Measurements from ENCODE around the gene IFFO2.

DNA sequence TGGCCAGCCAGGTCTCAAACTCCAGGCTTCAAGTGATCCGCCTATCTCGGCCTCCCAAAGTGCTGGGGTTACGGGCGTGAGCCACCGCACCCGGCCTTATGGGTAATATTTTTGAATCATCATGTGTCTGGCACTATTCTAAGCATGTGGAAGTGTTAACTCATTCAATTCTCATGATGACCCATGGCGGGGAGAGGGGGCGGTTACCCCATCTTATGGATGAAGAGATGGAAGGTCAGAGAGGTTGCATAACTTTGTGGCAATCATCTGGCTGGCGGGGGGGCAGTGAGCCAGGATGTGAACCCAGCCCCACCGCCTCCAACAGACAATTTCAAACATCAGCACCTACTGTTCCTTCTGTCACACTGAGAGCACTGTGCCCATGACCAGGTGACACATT is 85.5 kb downstream of the IFFO2 start:
- TF ChIP-seq, protein P1, sequence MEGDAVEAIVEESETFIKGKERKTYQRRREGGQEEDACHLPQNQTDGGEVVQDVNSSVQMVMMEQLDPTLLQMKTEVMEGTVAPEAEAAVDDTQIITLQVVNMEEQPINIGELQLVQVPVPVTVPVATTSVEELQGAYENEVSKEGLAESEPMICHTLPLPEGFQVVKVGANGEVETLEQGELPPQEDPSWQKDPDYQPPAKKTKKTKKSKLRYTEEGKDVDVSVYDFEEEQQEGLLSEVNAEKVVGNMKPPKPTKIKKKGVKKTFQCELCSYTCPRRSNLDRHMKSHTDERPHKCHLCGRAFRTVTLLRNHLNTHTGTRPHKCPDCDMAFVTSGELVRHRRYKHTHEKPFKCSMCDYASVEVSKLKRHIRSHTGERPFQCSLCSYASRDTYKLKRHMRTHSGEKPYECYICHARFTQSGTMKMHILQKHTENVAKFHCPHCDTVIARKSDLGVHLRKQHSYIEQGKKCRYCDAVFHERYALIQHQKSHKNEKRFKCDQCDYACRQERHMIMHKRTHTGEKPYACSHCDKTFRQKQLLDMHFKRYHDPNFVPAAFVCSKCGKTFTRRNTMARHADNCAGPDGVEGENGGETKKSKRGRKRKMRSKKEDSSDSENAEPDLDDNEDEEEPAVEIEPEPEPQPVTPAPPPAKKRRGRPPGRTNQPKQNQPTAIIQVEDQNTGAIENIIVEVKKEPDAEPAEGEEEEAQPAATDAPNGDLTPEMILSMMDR (conservative IDR thresholded peaks at IDR 0.05 in 1 of 2, IDR thresholded peaks at IDR 0.05 in 1 of 2; ENCODE audit: low read depth in 1 of 2, low read length in 2 of 2): no peak
- no peak for TF ChIP-seq EZH2 (IDR thresholded peaks at IDR 0.05; ENCODE audit: low read length, missing control alignments)
